AG04449 (cell line): ENCODE results near the gene FBXL15.

Source experiments
- CTCF ChIA-PET: fragments of 350-600 bp; formaldehyde crosslinking; extraction: SDS; loops from one replicate; lab custom pipeline; 2021; ENCODE audit warnings: antibody characterized with exemption; lab: Yijun Ruan, JAX
- POLR2A ChIA-PET: fragments of 400-600, 350-600 bp; formaldehyde crosslinking; extraction: SDS; loops from one replicate; lab custom pipeline; 2020; ENCODE audit warnings: antibody characterized with exemption, inconsistent platforms; lab: Yijun Ruan, JAX
- DNase-seq: peaks from one replicate; pipeline ENCODE4 v3.0.0-alpha.2; 2010; ENCODE audit warnings: low read depth, low spot score
- H3K4me3 ChIP-seq: 2 replicates; pipeline ENCODE4 v1.5.1; 2011; ENCODE audit warnings: low read depth, mild to moderate bottlenecking, control low read depth, low read length
- TF ChIP-seq, protein P1 (sequence below): IDR thresholded peaks from one replicate; pipeline ENCODE4 v1.5.1; 2011; ENCODE audit warnings: mild to moderate bottlenecking, moderate library complexity, low read length, control low read depth, inconsistent platforms; ENCODE audit not compliant: insufficient read depth; ENCODE audit errors: missing control alignments

FBXL15 gene

DNA sequence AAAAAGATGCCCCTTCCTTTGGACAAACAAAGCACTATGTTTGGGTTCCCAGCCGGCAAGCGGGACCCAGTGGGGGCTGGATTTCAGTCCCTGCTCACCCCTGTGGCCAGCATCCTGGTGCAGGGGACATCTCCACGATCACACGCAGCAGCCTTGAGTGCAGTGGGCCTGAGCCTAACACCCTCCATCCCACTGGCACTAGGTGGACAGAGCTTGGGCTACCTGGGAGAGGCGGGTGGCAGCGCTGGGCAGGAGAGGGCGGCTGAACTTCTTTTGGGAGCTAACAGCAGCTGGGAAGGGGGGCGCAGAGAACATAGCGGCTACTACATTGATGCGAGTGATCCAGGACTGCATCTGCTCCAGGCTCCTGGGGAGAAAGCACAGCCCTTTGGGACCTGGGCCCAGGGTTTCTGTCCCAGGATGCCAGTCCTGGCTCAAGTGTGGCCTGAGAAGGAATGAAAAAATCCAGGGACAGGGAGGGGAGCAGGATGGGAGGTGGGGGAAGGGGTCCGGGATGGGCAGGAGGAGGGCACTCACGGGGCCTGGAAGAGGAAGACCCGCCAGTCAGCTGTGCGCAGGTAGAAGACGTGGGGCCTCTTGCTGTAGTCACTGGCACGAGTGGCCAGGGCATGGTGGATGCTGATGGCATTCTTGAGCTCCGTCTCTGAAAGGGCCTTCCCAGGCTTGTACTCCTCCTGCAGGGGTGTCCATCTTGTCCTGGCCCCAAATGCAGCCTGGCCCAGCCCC lies 16.1 kb upstream of the FBXL15 start:
- CTCF ChIA-PET: interaction anchor here (0.5 to 16.2 kb wide), 17 partner anchors 7 to 235 kb away, joined by 3 to 407 read pairs (median 6); partner anchors contain the start of genes ELOVL3, FBXL15 and NFKB2
- TF ChIP-seq, protein P1, sequence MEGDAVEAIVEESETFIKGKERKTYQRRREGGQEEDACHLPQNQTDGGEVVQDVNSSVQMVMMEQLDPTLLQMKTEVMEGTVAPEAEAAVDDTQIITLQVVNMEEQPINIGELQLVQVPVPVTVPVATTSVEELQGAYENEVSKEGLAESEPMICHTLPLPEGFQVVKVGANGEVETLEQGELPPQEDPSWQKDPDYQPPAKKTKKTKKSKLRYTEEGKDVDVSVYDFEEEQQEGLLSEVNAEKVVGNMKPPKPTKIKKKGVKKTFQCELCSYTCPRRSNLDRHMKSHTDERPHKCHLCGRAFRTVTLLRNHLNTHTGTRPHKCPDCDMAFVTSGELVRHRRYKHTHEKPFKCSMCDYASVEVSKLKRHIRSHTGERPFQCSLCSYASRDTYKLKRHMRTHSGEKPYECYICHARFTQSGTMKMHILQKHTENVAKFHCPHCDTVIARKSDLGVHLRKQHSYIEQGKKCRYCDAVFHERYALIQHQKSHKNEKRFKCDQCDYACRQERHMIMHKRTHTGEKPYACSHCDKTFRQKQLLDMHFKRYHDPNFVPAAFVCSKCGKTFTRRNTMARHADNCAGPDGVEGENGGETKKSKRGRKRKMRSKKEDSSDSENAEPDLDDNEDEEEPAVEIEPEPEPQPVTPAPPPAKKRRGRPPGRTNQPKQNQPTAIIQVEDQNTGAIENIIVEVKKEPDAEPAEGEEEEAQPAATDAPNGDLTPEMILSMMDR: no peak
- POLR2A ChIA-PET: interaction anchor here (1.2 to 1.4 kb wide), 2 partner anchors 17 to 19 kb away, joined by 3 to 5 read pairs; partner anchors contain the start of gene FBXL15
- no peak for DNase-seq
- H3K4me3 ChIP-seq: no peak overlapping the region

DNA sequence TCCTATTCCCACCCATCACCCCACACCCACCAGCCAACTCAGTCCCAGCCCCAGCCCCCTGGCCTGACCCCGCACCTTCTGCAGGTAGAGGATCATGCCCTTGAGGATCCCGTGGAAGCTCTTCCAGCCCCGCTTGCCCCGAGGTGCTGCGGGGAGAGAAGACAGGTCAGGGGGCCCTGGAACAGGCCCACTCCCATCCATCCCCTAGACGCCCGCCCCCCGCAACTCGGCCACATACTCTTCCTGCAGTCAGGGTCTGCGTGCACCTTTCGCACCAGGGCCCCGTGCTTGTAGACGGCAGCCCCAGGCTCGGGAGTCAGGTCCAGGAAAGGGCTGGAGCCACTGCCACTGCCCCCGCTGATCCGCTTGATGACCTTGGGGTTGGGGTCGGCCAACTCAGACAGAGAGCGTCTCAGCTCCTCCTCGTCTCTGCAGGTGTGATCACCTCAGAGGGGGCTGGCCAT lies 15.5 kb upstream of the FBXL15 start:
- ChIA-PET CTCF (interaction anchor here (0.9 to 16.2 kb wide), 12 partner anchors 9 to 236 kb away, joined by 3 to 407 read pairs (median 6); partner anchors contain the start of genes ELOVL3 and NFKB2), POLR2A (interaction anchor here (1.2 to 1.4 kb wide), 2 partner anchors 16 to 19 kb away, joined by 3 to 5 read pairs; partner anchors contain the start of gene FBXL15)
- TF ChIP-seq, protein P1: no peak
- DNase-seq: no peak
- H3K4me3 ChIP-seq: no peak overlapping the region

DNA sequence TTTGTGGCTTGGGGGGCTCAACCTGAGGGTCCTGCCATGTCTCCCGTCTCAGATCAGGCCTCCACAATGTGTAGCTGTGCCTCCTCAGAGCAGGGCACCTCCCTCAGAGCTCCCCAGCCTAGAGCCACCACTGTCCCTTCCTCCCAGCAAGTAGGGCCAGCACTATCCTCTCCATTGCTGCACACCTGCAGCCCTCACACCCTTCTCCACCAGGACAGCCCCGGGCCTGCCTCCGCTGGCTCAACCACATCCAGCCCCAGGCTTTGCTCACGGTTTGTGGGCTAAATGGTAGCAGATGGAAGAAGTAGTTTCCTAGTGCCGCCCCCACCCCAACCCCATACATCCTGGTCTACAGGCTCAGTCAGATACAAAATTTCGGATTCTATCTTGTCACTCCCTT lies 15.0 kb upstream of the FBXL15 start:
- DNase-seq: no peak
- no peak overlapping the region for H3K4me3 ChIP-seq
- POLR2A ChIA-PET: interaction anchor here (1.2 kb wide), 1 partner anchor 15 kb away, joined by 5 read pairs; the partner anchor contains the start of gene FBXL15
- CTCF ChIA-PET: interaction anchor here (0.7 to 16.2 kb wide), 9 partner anchors 8 to 236 kb away, joined by 4 to 407 read pairs (median 8); partner anchors contain the start of genes ELOVL3, FBXL15 and NFKB2
- TF ChIP-seq, protein P1: no peak

DNA sequence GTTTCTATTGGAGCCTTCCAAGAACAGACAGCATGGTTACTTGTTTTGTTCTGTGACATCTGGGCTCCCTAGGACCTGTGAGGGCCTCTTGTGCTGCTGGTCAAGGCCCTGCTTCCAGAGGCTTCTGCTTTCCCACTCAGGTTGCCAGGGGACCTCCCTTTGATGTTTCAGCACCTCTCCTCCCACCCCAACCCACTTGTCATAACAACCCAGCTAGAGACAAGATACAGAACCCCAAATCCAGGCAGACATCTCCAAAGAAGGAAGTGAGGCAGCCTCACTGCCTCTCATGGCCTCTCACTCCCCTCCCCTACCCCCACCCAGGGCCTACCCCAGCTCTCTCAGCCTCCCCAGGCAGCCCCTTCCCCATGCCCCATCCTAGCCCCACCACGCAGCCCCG lies 13.8 kb upstream of the FBXL15 start:
- TF ChIP-seq, protein P1: no peak
- CTCF ChIA-PET: interaction anchor here (2.3 to 16.2 kb wide), 4 partner anchors 9 to 238 kb away, joined by 8 to 407 read pairs (median 8); partner anchors contain the start of gene ELOVL3
- DNase-seq: no peak
- H3K4me3 ChIP-seq: no peak overlapping the region
- POLR2A ChIA-PET: interaction anchor here (0.7 to 1.1 kb wide), 2 partner anchors 14 to 250 kb away, joined by 3 to 4 read pairs; partner anchors contain the start of gene FBXL15

DNA sequence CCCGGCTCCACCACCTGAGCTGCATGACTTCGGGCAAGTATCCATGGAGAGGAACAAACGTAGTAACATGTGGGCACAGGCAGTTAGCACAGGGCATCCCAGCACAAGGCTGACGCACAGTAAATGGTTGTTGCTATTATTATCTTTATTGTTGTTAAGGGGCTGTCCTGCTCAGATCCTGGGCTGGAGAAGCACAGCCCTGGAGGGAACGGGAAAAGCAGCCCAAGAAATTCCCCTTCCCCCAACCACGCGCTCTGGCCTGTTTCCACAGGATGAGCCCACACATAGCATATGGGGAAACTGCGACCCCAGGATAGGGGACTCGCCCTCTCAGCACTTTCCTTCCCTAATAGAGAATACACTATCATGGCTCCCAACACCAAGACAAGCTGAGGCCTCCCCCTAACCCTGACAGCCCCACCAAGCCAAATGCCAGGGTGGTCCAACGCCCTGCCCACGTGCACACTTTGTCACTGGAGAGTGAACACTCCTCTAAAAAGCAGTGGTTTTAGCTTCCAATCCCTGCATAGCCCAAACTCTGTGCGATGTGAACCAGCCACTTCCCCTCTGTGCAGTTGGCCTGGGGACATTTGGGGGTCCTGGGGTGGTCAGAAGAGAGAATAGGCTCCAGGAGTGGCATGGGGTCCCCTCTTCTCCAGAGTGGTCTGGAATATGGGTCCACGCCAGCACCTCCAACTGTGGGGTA lies 13.1 kb upstream of the FBXL15 start:
- no peak for DNase-seq
- ChIA-PET CTCF (interaction anchor here (1.5 to 16.2 kb wide), 4 partner anchors 8 to 238 kb away, joined by 6 to 407 read pairs (median 8); partner anchors contain the start of gene ELOVL3), POLR2A (interaction anchor here (0.7 kb wide), 1 partner anchor 25 kb away, joined by 4 read pairs; the partner anchor contains the start of gene CUEDC2)
- TF ChIP-seq, protein P1: no peak
- no peak overlapping the region for H3K4me3 ChIP-seq
